ENCODE data around the gene KATNIP. TPM values are rescaled to one million over a fixed set of nuclear protein-coding genes. Genes with fewer than 3 reads are reported as not detected.
A peak's percentile ranks its signal among the peaks of the same experiment; 100 is the strongest.

Gene KATNIP
- polyA plus RNA-seq, 1 of the 3 experiments (the other 2 are of a cell fraction): 25.5 TPM

GRCh38 chr16:27564224-27564623 lies 14.3 kb downstream of the KATNIP start:
- Histone ChIP-seq H3K4me3 (ENCODE audit: low read depth in 2 of 2, low read length in 1 of 2) (no peak overlapping the region), H2AFZ (ENCODE audit: low read depth) (no peak overlapping the region), H3K4me1 (ENCODE audit: control insufficient read depth in 1 of 2, insufficient read depth in 2 of 2, low read depth in 1 of 2, low read length in 1 of 2) (peaks cover 0 to 5% of the 10 kb centered on the region in 2 experiments; a peak in 1 of 4 replicates), H3K9ac (no peak overlapping the region), H3K36me3 (replicated peaks in 1 of 2; ENCODE audit: control insufficient read depth in 1 of 2, insufficient read depth in 2 of 2, low read length in 1 of 2) (no peaks in the 10 kb centered on the region), H3K27me3 (ENCODE audit: insufficient read depth) (no peaks in the 10 kb centered on the region), H3K9me2 (no peaks in the 10 kb centered on the region), H3K9me3 (no peaks in the 10 kb centered on the region), H3K4me2 (no peak overlapping the region), H3K27ac (ENCODE audit: low read depth in 2 of 2, low read length in 1 of 2) (peak overlapping the region in 1 of 2 experiments; percentile 14; a peak in 2 of 4 replicates), H4K20me1 (ENCODE audit: insufficient read depth) (no peaks in the 10 kb centered on the region), H3K79me2 (ENCODE audit: insufficient read depth) (peaks cover 30% of the 10 kb centered on the region), H3F3A (replicated peaks; ENCODE audit: insufficient read depth) (no peaks in the 10 kb centered on the region)
- CTCF ChIA-PET: no interaction called here
- POLR2A ChIA-PET: interaction anchor here (0.8 kb wide), 1 partner anchor 14 kb away, joined by 4 read pairs; the partner anchor contains the start of gene KATNIP
- TF ChIP-seq, protein P1, sequence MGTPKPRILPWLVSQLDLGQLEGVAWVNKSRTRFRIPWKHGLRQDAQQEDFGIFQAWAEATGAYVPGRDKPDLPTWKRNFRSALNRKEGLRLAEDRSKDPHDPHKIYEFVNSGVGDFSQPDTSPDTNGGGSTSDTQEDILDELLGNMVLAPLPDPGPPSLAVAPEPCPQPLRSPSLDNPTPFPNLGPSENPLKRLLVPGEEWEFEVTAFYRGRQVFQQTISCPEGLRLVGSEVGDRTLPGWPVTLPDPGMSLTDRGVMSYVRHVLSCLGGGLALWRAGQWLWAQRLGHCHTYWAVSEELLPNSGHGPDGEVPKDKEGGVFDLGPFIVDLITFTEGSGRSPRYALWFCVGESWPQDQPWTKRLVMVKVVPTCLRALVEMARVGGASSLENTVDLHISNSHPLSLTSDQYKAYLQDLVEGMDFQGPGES (IDR thresholded peaks at IDR 0.05; ENCODE audit: low read depth, low read length): no peak
- TF ChIP-seq NRF1 (IDR thresholded peaks at IDR 0.05; ENCODE audit: low read depth, low read length): no peak
- TF ChIP-seq GATA2 (CRISPR knock-in tag; IDR thresholded peaks at IDR 0.05): no peak
- no peak for TF ChIP-seq CHD2 (IDR thresholded peaks at IDR 0.05; ENCODE audit: low read length, partially characterized antibody)
- TF ChIP-seq MEF2A (IDR thresholded peaks at IDR 0.05; ENCODE audit: borderline replicate concordance, low read depth): no peak
- TF ChIP-seq, protein P2, sequence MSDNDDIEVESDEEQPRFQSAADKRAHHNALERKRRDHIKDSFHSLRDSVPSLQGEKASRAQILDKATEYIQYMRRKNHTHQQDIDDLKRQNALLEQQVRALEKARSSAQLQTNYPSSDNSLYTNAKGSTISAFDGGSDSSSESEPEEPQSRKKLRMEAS (IDR thresholded peaks at IDR 0.05; ENCODE audit: low read depth): no peak
- no peak for TF ChIP-seq TCF12 (IDR thresholded peaks at IDR 0.05)
- no peak for TF ChIP-seq POLR2AphosphoS5 (IDR thresholded peaks at IDR 0.05; ENCODE audit: low read depth, low read length)
- TF ChIP-seq, protein P3, sequence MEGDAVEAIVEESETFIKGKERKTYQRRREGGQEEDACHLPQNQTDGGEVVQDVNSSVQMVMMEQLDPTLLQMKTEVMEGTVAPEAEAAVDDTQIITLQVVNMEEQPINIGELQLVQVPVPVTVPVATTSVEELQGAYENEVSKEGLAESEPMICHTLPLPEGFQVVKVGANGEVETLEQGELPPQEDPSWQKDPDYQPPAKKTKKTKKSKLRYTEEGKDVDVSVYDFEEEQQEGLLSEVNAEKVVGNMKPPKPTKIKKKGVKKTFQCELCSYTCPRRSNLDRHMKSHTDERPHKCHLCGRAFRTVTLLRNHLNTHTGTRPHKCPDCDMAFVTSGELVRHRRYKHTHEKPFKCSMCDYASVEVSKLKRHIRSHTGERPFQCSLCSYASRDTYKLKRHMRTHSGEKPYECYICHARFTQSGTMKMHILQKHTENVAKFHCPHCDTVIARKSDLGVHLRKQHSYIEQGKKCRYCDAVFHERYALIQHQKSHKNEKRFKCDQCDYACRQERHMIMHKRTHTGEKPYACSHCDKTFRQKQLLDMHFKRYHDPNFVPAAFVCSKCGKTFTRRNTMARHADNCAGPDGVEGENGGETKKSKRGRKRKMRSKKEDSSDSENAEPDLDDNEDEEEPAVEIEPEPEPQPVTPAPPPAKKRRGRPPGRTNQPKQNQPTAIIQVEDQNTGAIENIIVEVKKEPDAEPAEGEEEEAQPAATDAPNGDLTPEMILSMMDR (IDR thresholded peaks at IDR 0.05): no peak
- TF ChIP-seq MXI1 (IDR thresholded peaks at IDR 0.05; ENCODE audit: low read depth, low read length): no peak
- TF ChIP-seq USF2 (IDR thresholded peaks at IDR 0.05; ENCODE audit: borderline replicate concordance, low read depth, low read length): no peak
- no peak for TF ChIP-seq FOXM1 (IDR thresholded peaks at IDR 0.05; ENCODE audit: low read depth)
- TF ChIP-seq EZH2phosphoT487 (IDR thresholded peaks at IDR 0.05; ENCODE audit: borderline replicate concordance, low read depth): no peak
- WGBS (ENCODE audit: low lambda C conversion rate): 91% methylated on average over 5 of the region's 5 CpGs
- peak; percentile 33 for DNase-seq

GRCh38 chr16:27566417-27566816 lies 16.5 kb downstream of the KATNIP start:
- Histone ChIP-seq H2AFZ (ENCODE audit: low read depth) (no peak overlapping the region), H3K27me3 (ENCODE audit: insufficient read depth) (no peaks in the 10 kb centered on the region), H3K9me2 (no peaks in the 10 kb centered on the region), H3K79me2 (ENCODE audit: insufficient read depth) (peaks cover 21% of the 10 kb centered on the region), H3K9me3 (no peaks in the 10 kb centered on the region), H3K9ac (no peak overlapping the region), H3K27ac (ENCODE audit: low read depth in 2 of 2, low read length in 1 of 2) (no peak overlapping the region), H3K4me3 (ENCODE audit: low read depth in 2 of 2, low read length in 1 of 2) (no peak overlapping the region), H3K4me1 (ENCODE audit: control insufficient read depth in 1 of 2, insufficient read depth in 2 of 2, low read depth in 1 of 2, low read length in 1 of 2) (peaks cover under 1 to 7% of the 10 kb centered on the region in 2 experiments; a peak in 2 of 4 replicates), H3F3A (replicated peaks; ENCODE audit: insufficient read depth) (no peaks in the 10 kb centered on the region), H4K20me1 (ENCODE audit: insufficient read depth) (no peaks in the 10 kb centered on the region), H3K4me2 (no peak overlapping the region), H3K36me3 (replicated peaks in 1 of 2; ENCODE audit: control insufficient read depth in 1 of 2, insufficient read depth in 2 of 2, low read length in 1 of 2) (peaks cover 0 to 8% of the 10 kb centered on the region in 2 experiments)
- WGBS (ENCODE audit: low lambda C conversion rate): 97% methylated on average over 6 of the region's 6 CpGs
- DNase-seq: no peak
- ChIA-PET CTCF (no interaction called here), POLR2A (no interaction called here)
- TF ChIP-seq GATA2 (CRISPR knock-in tag; IDR thresholded peaks at IDR 0.05) (no peak), USF1 (IDR thresholded peaks at IDR 0.05; ENCODE audit: borderline replicate concordance, low read depth) (no peak), POLR2AphosphoS5 (IDR thresholded peaks at IDR 0.05; ENCODE audit: low read depth, low read length) (no peak), NFIC (IDR thresholded peaks at IDR 0.05; ENCODE audit: borderline replicate concordance) (no peak), GABPA (IDR thresholded peaks at IDR 0.05; ENCODE audit: low read depth) (no peak), MEF2A (IDR thresholded peaks at IDR 0.05; ENCODE audit: borderline replicate concordance, low read depth) (no peak), EZH2phosphoT487 (IDR thresholded peaks at IDR 0.05; ENCODE audit: borderline replicate concordance, low read depth) (no peak), FOSL2 (IDR thresholded peaks at IDR 0.05; ENCODE audit: borderline replicate concordance, low read depth) (no peak)
- TF ChIP-seq, protein P4, sequence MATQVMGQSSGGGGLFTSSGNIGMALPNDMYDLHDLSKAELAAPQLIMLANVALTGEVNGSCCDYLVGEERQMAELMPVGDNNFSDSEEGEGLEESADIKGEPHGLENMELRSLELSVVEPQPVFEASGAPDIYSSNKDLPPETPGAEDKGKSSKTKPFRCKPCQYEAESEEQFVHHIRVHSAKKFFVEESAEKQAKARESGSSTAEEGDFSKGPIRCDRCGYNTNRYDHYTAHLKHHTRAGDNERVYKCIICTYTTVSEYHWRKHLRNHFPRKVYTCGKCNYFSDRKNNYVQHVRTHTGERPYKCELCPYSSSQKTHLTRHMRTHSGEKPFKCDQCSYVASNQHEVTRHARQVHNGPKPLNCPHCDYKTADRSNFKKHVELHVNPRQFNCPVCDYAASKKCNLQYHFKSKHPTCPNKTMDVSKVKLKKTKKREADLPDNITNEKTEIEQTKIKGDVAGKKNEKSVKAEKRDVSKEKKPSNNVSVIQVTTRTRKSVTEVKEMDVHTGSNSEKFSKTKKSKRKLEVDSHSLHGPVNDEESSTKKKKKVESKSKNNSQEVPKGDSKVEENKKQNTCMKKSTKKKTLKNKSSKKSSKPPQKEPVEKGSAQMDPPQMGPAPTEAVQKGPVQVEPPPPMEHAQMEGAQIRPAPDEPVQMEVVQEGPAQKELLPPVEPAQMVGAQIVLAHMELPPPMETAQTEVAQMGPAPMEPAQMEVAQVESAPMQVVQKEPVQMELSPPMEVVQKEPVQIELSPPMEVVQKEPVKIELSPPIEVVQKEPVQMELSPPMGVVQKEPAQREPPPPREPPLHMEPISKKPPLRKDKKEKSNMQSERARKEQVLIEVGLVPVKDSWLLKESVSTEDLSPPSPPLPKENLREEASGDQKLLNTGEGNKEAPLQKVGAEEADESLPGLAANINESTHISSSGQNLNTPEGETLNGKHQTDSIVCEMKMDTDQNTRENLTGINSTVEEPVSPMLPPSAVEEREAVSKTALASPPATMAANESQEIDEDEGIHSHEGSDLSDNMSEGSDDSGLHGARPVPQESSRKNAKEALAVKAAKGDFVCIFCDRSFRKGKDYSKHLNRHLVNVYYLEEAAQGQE (IDR thresholded peaks at IDR 0.05; ENCODE audit: low read depth, low read length): no peak
- TF ChIP-seq, protein P2 (IDR thresholded peaks at IDR 0.05; ENCODE audit: low read depth): no peak

All from SK-N-SH (cell line).